Endothelial cell of umbilical vein (primary cell): ENCODE results near the gene GBP4. TPM values are rescaled to one million over a fixed set of nuclear protein-coding genes. Genes with fewer than 3 reads are reported as not detected.

Experiments used
- BruUV-seq: library from RNA; stranded (reverse); fragments of 400-500 nt; replicated peaks from 2 replicates; lab custom pipeline; 2021; lab: Mats Ljungman, UMichigan
- CTCF ChIA-PET: fragments of 300-600, 350-600 bp; sonication (Branson Sonifier 250); formaldehyde crosslinking; loops from one replicate; lab custom pipeline; 2021; ENCODE audit warnings: antibody characterized with exemption, inconsistent platforms; lab: Charles Lee
- POLR2A ChIA-PET: fragments of 300-600, 350-600 bp; sonication (Branson Sonifier 250); formaldehyde crosslinking; loops from one replicate; lab custom pipeline; 2021; ENCODE audit warnings: antibody characterized with exemption, inconsistent platforms; lab: Charles Lee
- DNase-seq: peaks from one replicate; pipeline ENCODE4 v3.0.0-alpha.2; 2011; ENCODE audit warnings: low read depth, low spot score
- FAIRE-seq: peaks from 2 replicates; lab custom pipeline; 2011; peaks lifted over from hg19 to GRCh38; lab: Jason Lieb, UNC
- H2AFZ ChIP-seq: 2 replicates; pipeline ENCODE4 v1.6.0; 2012; ENCODE audit warnings: low read depth, low read length, control low read depth, inconsistent platforms
- H3K27ac ChIP-seq: 2 replicates; pipeline ENCODE4 v1.5.1; 2011; ENCODE audit warnings: low read depth, mild to moderate bottlenecking, control low read depth, low read length, moderate library complexity; ENCODE audit not compliant: insufficient read depth
- H3K27me3 ChIP-seq, 2 experiments: 2 replicates each; pipeline versions ENCODE4 v1.6.0 to v1.6.1; 2011; ENCODE audit warnings: low read length in 2 of 2, mixed read lengths in 1 of 2; ENCODE audit not compliant: control insufficient read depth in 2 of 2, insufficient read depth in 2 of 2
- H3K36me3 ChIP-seq, 2 experiments: 2 replicates in 1 of 2; 3 replicates in 1 of 2; pipeline ENCODE4 v1.5.1; 2011; ENCODE audit warnings: low read length in 2 of 2, mild to moderate bottlenecking in 1 of 2, moderate library complexity in 1 of 2; ENCODE audit not compliant: control insufficient read depth in 2 of 2, insufficient read depth in 2 of 2; ENCODE audit errors: extremely low read depth in 1 of 2
- H3K4me1 ChIP-seq: 3 replicates; pipeline ENCODE4 v1.5.1; 2011; ENCODE audit warnings: mild to moderate bottlenecking, low read length; ENCODE audit not compliant: control insufficient read depth, insufficient read depth; ENCODE audit errors: extremely low read depth
- H3K4me2 ChIP-seq: 2 replicates; pipeline ENCODE4 v1.6.1; 2011; ENCODE audit warnings: low read length, control low read depth, mixed read lengths; ENCODE audit not compliant: insufficient read depth
- H3K4me3 ChIP-seq, 3 experiments: fragments of 200-600 bp in 1 of 3; sonication (generic), shearing (Covaris generic) in 1 of 3; replicated peaks in 1 of 3; 2 replicates each; pipeline ENCODE4 v1.5.1; 2011 to 2016; ENCODE audit warnings: control low read depth in 3 of 3, low read length in 3 of 3, mild to moderate bottlenecking in 2 of 3, inconsistent platforms in 1 of 3, low read depth in 1 of 3, moderate library complexity in 1 of 3; ENCODE audit not compliant: insufficient read depth in 1 of 3
- H3K79me2 ChIP-seq: 2 replicates; pipeline ENCODE4 v1.6.0; 2012; ENCODE audit warnings: low read length, inconsistent platforms; ENCODE audit not compliant: control insufficient read depth, insufficient read depth
- H3K9ac ChIP-seq: replicated peaks from 2 replicates; pipeline ENCODE3; 2011; ENCODE audit warnings: low read length, control low read depth; ENCODE audit not compliant: insufficient read depth; ENCODE audit errors: extremely low read depth
- H3K9me1 ChIP-seq: replicated peaks from 3 replicates; pipeline ENCODE4 v1.6.0; 2011; ENCODE audit warnings: mild to moderate bottlenecking, low read length; ENCODE audit not compliant: control insufficient read depth, insufficient read depth; ENCODE audit errors: extremely low read depth
- H3K9me3 ChIP-seq: replicated peaks from 2 replicates; pipeline ENCODE4 v1.5.1; 2012; ENCODE audit warnings: low read length, inconsistent platforms; ENCODE audit not compliant: control insufficient read depth, insufficient read depth
- H4K20me1 ChIP-seq: replicated peaks from 2 replicates; pipeline ENCODE3; 2011; ENCODE audit warnings: mild to moderate bottlenecking, low read length; ENCODE audit not compliant: control insufficient read depth, insufficient read depth; ENCODE audit errors: extremely low read depth
- EZH2 ChIP-seq: IDR thresholded peaks from 2 replicates; pipeline ENCODE4 v1.6.1; 2012; ENCODE audit warnings: borderline replicate concordance, low read depth, mild to moderate bottlenecking, moderate library complexity, low read length, inconsistent platforms; ENCODE audit not compliant: severe bottlenecking
- FOS ChIP-seq: IDR thresholded peaks from 2 replicates; pipeline ENCODE4 v1.6.1; 2011; ENCODE audit warnings: mild to moderate bottlenecking, low read length, moderate library complexity, borderline replicate concordance; ENCODE audit not compliant: insufficient read depth
- GATA2 ChIP-seq: IDR thresholded peaks from 2 replicates; pipeline ENCODE4 v1.7.0; 2011; ENCODE audit warnings: low read depth, mild to moderate bottlenecking, moderate library complexity, mixed read lengths, low read length; ENCODE audit not compliant: insufficient read length, insufficient read depth
- JUN ChIP-seq: IDR thresholded peaks from 2 replicates; pipeline ENCODE4 v1.6.1; 2011; ENCODE audit warnings: borderline replicate concordance, low read depth; ENCODE audit not compliant: insufficient read length, insufficient read depth
- MYC ChIP-seq: IDR thresholded peaks from one replicate; pipeline ENCODE4 v1.6.1; 2011; ENCODE audit warnings: mild to moderate bottlenecking, low read depth, low read length
- POLR2A ChIP-seq: IDR thresholded peaks from 2 replicates; pipeline ENCODE4 v1.6.1; 2012; ENCODE audit warnings: low read depth, mild to moderate bottlenecking, control low read depth, low read length
- POLR2AphosphoS5 ChIP-seq: IDR thresholded peaks from 2 replicates; pipeline ENCODE4 v1.6.1; 2012; ENCODE audit warnings: low read depth, mild to moderate bottlenecking, control low read depth, low read length, moderate library complexity; ENCODE audit not compliant: insufficient read depth
- dilution Hi-C: fragments of 300-500 bp; cut with MboI; formaldehyde crosslinking; loops from one replicate; pipeline ENCODE4 v1.15.0; 2019; ENCODE audit warnings: low sequenced_read_pairs; ENCODE audit not compliant: extremely low pct_ligation_motif_present
- intact Hi-C: fragments of 100-400 bp; cut with micrococcal nuclease; formaldehyde crosslinking; loops from one replicate; pipeline ENCODE4 v1.10.0; 2022
- polyA plus RNA-seq, 4 experiments: library from polyadenylated mRNA; depleted of rRNA in 3 of 4; stranded (reverse) in 3 of 4; unstranded in 1 of 4; fragments of >200 nt; gene quantifications; 2 replicates each; pipeline versions ENCODE4 v1.2.1 to v1.2.3, GENCODE V29; 2011 to 2012; ENCODE audit warnings: missing spikeins in 1 of 4
- total RNA-seq: library from RNA; stranded (reverse); gene quantifications from 2 replicates; pipeline ENCODE4 v1.2.3, GENCODE V29; 2021
- TF ChIP-seq, protein P1 (sequence below): IDR thresholded peaks from 2 replicates; pipeline ENCODE4 v1.6.1; 2011; ENCODE audit not compliant: insufficient read depth, insufficient read length
- TF ChIP-seq, protein P2 (sequence below), 2 donors: IDR thresholded peaks; 1 replicate in 1 of 2; 2 replicates in 1 of 2; pipeline ENCODE4 v1.5.1; 2011; ENCODE audit warnings: low read length in 2 of 2, mild to moderate bottlenecking in 2 of 2, moderate library complexity in 2 of 2, control low read depth in 1 of 2, inconsistent platforms in 1 of 2, low read depth in 1 of 2; ENCODE audit not compliant: insufficient read depth in 1 of 2; ENCODE audit errors: extremely low read depth in 1 of 2

GBP4 gene
- total and polyA plus RNA-seq, 2 donors (not counting 3 experiments of a cell fraction or from before 2014, with no cell fraction given) = 1.7 to 7.6 TPM

DNA sequence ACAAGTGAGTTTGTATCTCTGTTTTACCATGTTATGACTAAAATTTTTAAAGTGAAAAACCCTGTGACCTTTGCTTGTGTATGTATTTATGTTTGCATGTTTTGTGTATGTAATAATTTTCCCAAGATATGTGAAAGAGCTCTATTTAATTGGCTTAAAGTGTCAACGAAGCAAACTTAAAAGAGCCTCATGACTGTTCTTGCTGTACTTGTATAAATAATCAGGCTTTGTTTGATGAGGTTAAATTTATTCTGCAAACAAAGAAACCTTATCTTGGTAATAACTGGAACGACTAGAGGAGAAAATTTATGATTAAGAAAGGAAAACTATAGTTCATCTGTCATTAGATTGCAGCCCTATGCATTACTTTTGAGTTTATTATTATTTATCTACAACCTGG is 29.6 kb downstream of the GBP4 start:
- CTCF ChIA-PET = no interaction called here

More for the DNA sequence above, 29.6 kb downstream of the GBP4 start:
- Histone ChIP-seq H3K4me2 (no peak overlapping the region), H4K20me1 (no peaks in the 10 kb centered on the region), H3K9ac (no peak overlapping the region), H3K9me3 (no peaks in the 10 kb centered on the region), H3K36me3 (no peaks in the 10 kb centered on the region), H2AFZ (no peak overlapping the region), H3K27me3 (no peaks in the 10 kb centered on the region), H3K4me1 (no peaks in the 10 kb centered on the region), H3K79me2 (no peaks in the 10 kb centered on the region), H3K27ac (no peak overlapping the region), H3K4me3 (no peak overlapping the region), H3K9me1 (no peaks in the 10 kb centered on the region)
- no TSS peak for BruUV-seq
- FAIRE-seq (no peak), DNase-seq (no peak)
- POLR2A ChIA-PET = no interaction called here
- dilution Hi-C loops = no loop called here
- TF ChIP-seq POLR2AphosphoS5 (no peak), JUN (no peak), GATA2 (no peak), FOS (no peak), EZH2 (no peak), MYC (no peak), POLR2A (no peak)
- TF ChIP-seq, protein P1, sequence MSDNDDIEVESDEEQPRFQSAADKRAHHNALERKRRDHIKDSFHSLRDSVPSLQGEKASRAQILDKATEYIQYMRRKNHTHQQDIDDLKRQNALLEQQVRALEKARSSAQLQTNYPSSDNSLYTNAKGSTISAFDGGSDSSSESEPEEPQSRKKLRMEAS = no peak
- TF ChIP-seq, protein P2, sequence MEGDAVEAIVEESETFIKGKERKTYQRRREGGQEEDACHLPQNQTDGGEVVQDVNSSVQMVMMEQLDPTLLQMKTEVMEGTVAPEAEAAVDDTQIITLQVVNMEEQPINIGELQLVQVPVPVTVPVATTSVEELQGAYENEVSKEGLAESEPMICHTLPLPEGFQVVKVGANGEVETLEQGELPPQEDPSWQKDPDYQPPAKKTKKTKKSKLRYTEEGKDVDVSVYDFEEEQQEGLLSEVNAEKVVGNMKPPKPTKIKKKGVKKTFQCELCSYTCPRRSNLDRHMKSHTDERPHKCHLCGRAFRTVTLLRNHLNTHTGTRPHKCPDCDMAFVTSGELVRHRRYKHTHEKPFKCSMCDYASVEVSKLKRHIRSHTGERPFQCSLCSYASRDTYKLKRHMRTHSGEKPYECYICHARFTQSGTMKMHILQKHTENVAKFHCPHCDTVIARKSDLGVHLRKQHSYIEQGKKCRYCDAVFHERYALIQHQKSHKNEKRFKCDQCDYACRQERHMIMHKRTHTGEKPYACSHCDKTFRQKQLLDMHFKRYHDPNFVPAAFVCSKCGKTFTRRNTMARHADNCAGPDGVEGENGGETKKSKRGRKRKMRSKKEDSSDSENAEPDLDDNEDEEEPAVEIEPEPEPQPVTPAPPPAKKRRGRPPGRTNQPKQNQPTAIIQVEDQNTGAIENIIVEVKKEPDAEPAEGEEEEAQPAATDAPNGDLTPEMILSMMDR (IDR thresholded peaks at IDR 0.05; ENCODE audit: extremely low read depth in 1 of 2, insufficient read depth in 1 of 2, low read depth in 1 of 2, low read length in 2 of 2) = no peak
- intact Hi-C loops = no loop called here
